GM18508 (cell line): ENCODE data around the gene MTOR.

Experiments used
- ATAC-seq: cut with Tn5 transposase; IDR thresholded peaks from one replicate; pipeline ENCODE4 v1.9.1; 2021; ENCODE audit warnings: moderate number of reproducible peaks; ENCODE audit not compliant: insufficient read depth, unreplicated experiment

The MTOR gene

GRCh38 chr1:11229203-11229602 lies 33.1 kb downstream of the MTOR start:
- no peak for ATAC-seq

GRCh38 chr1:11227106-11228077 lies 35.0 kb downstream of the MTOR start:
- no peak for ATAC-seq

- no peak for ATAC-seq
Observed at GRCh38 chr1:11216074-11216473, 46.3 kb downstream of the MTOR start.

DNA sequence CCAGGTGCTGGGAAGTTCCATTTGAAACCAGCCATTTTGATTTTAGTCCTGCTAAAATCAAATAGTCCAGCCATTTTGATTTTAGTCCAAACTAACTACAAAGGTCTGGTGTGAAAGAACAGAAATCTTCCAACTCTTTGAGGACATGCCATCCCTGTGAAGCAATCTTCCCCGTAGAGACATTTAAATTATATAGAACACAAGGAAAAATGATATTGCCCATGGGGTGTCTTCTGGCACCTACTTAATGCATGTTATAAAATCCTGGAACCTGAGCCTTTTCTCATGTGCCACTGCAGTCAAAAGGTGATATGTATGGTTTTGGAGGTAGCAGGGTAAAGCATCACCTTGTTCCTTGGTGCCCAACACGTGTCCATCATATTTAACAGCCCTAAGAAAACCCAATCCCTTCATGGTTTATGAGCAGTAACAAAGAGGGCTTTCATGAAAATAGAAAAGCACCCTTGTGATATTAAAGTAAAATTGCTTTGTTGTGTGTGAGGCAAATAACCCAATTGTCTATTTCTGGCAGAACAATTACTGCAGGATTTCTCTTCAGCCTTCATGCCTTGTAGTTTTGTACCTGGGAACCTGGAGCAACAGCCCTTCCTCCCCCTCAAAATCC lies 46.9 kb downstream of the MTOR start:
- no peak for ATAC-seq

- ATAC-seq, result no peak
Observed at GRCh38 chr1:11214698-11215380, 47.5 kb downstream of the MTOR start.

GRCh38 chr1:11211925-11212587 lies 50.3 kb downstream of the MTOR start:
- ATAC-seq, result no peak

DNA sequence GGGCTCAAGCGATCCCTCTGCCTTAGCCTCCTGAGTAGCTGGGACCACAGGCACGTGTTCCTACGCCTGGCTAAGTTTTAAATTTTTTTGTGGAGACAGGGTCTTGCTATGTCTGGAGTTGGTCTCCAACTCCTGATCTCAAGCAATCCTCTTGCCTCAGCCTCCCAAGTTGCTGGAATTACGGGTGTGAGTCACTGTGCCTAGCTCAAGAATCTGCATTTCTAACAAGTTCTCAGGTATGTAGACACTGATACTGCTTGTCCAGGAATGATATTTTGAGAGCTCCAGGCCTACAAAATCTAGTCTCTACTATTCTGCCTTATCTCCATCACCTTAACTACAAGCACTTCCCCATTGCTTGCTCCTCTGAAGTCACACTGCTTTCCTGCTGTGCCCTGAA lies 50.9 kb downstream of the MTOR start:
- no peak for ATAC-seq

GRCh38 chr1:11207898-11208611 lies 54.3 kb downstream of the MTOR start:
- no peak for ATAC-seq

DNA sequence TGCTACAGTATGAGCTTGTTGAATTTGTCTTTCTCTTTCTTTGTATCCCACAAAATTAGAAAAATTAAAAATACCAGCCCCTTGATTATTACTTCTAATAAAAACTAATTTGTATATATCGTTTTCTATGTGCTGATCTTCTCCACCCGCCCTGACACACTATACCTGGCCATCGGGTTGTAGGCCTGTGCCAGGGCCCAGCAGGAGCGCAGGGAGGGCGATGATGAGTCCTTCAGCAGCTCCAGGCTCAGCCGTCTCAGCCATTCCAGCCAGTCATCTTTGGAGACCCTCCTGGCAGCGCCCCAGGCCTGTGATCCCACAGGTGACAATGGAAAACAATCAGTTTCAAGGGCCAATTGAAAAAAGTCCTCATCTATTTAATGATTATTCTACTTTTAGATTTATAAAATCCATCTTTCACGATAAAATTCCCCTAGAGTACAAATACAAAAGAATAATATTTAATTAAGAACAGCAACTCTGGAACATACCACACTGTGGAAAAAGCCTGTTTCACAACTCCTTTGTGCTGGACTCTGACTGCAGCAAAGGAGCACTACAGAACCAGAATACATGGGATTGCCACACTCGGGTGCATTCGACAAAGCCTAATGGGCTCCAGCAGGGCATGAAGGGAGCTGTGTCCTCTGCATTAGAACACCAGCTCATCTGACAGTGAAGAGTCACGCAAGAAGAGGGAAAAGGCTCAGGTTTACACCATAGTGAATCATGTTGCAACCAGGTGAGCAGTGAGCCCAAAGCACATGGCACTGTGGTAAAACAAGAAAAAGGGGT lies 57.8 kb downstream of the MTOR start:
- ATAC-seq, result no peak

- ATAC-seq, result no peak
Observed at GRCh38 chr1:11198851-11199594, 63.3 kb downstream of the MTOR start.

- no peak for ATAC-seq
Observed at GRCh38 chr1:11198257-11198656, 64.1 kb downstream of the MTOR start.

DNA sequence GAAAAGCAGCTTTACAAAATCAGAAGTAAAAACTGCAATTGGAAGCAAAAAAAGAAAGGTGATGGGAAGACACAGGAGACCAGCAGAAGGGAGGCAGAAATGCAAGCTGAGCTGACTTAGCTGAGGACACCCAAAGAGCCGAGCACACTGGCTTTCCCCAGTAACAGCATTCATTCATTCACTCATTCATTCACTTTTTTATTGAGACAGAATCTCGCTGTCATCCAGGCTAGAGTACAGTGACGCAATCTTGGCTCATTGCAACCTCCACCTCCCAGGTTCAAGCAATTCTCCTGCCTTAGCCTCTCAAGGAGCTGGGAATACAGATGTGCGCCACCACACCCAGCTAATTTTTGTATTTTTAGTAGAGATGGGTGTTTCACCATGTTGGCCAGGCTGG lies 65.0 kb downstream of the MTOR start:
- no peak for ATAC-seq

DNA sequence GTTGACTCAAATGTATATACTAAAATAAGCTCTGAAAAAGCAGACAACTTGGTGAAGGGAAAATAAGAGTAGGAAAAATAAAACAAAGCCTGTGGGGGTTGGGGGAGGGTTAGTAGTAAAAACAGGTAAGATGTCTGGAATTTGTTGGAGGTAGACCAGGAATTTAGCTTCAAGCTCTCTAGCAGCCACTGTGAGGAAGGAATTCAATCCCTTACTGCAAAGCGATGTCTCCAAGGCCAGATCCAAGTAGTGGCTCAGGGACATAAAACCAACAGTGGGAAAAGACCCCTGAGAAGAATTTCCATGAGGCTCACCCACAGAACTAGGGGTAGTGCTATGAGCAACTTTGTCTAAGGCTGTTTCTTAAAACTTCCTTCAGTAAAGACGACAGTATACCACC lies 65.4 kb downstream of the MTOR start:
- ATAC-seq, result no peak

- ATAC-seq, result no peak
Observed at GRCh38 chr1:11194407-11195176, 67.8 kb downstream of the MTOR start.

- ATAC-seq, result no peak
Observed at GRCh38 chr1:11193376-11193775, 69.0 kb downstream of the MTOR start.

GRCh38 chr1:11188858-11189451 lies 73.4 kb downstream of the MTOR start, which contains the start of gene ANGPTL7:
ANGPTL7 (plus strand) TSS chr1:11189355; CDS start chr1:11189580, 225 bp downstream.
- no peak for ATAC-seq

GRCh38 chr1:11188381-11188780 lies 74.0 kb downstream of the MTOR start:
- ATAC-seq, result no peak
